T-helper 2 cell (primary cell): Measurements from ENCODE around the gene CD79B.
"Not testable (repeated sequence)": the region's sequence is repeated elsewhere in the genome, so short reads cannot be mapped to it uniquely, and the experiment has no call there.

Experiments
- DNase-seq, 5 experiments: peaks; one replicate each; pipeline versions ENCODE4 v3.0.0 to v3.0.0-alpha.2; 2012 to 2022

Gene CD79B

DNA sequence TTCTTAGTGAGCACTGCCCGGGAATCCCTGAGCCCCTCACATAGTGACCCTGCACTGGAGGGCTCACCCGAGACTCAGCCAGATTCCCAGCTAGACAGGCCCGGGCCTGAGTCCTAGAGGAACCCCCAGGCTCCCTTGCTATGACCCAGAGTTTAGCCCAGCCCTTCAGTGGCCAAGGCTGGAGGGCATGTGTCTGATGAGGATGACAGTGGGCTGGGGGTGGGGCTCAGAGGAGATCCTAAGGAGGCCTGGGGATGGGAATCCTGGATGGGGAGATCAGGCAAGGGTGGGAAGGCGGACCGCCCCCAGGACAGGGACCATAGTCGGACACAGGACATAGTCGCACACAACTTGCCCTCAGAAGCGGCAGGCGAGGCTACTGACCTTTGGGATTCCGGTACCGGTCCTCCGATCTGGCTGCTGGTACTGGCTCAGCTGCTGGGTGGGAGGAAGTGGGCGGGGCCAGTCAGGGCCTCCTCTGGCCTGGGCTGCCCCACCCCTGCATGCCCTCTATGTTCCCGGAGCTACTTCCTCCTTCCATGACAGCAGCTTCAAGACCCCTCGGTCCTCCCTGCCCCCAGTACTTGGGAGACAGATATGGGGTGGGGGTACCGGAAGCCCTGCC is 1.1 kb downstream of the CD79B start:
- DNase-seq = peak; percentile 25 to 76 (median 45)

DNA sequence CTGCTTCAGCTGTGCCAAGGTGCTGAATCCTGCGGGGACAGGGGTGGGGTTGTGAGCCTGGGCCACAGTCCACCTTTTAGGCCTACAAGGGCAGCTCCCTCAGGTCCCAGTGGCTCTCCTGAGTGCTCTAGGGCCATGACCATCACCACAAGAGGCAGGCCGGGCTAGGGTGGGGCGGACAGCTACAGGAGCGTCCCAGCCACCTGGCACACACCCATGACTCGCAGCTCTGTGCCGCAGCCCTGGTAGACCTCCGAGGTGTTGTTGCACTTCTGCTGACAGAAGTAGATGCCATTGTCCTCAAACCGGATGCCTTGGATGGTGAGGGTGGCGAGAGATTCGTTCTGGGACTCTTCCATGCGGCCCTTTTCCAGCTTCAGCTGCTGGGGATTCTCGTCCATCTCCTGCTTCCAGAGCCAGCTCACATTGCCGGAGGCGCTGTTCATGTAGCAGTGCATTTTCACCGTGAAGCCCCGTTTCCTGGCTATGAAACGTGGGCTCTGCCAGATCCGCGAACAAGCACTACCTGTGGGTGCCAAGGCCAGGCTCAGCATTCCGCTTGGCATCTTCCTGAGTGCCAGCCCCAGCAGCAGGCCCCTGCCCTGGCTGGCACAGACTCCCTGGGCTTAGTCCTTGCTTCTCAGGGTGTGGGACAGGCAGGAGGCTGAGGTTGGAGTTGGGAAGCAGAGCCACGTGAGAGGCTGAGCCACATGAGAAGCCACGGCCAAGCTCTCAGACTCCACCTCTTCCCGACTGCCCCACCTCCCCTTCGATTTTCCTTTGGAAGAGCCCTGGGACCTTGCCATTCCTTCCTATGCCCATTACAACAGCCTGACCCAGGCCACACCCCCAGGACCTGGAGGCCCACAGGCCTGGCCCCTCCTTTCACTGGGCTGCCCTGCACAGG is 2.0 kb downstream of the CD79B start:
- DNase-seq = no peak

DNA sequence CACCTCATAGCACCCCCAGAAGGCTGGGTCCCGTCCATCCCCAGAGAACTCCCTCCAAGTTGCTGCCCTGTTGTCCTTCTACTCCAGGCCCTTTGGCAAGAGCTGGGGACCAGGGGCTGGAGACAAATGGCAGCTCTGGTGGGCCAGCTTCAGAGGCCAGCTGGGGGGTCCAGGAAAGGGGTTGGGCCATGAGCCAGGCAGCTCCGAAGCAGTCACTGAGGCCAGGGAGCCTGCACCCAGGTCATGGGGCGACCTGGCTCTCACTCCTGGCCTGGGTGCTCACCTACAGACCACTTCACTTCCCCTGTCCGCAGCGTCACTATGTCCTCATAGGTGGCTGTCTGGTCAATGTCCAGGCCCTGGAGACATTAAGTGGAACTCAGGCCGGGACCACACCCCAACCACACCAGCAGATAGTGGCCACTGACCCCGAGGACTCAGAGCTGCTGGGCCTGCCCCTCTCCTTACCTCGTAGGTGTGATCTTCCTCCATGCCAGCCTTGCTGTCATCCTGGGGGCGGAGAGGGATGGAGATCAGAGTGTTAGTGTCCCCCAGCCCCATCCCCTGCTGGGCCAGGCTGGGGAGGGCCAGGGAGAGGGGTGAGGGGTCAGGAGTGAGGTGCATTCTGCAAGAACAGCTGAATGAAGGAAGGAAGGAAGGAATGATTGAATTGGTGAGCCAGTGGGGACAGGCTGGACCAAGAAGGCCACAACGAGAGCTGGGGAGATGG is 3.0 kb downstream of the CD79B start:
- DNase-seq = no peak

DNA sequence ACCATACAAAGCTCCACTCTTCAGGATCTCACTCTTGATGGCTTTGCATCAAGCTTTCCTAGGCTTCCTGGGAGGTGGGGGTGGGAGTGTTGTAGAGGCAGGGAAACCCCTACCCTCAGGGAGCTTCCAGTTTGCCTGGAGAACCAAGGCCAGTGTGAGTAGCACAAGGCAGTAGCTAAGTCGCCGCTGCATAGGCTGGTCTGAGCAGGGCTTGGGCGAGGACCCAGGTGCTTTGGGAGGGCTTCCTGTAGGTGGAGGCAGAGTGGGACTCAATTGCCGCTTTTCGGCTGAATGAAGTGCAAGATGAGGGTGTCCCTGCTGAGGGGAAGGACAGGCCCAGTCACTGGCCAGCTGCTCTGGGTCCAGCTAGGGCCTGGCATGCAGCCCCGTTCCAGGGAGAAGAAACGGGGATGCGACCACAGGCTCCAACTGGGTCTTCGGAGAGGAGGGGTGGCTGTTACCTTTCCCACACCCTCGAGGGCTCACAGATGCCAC is 3.9 kb downstream of the CD79B start:
- no peak for DNase-seq

DNA sequence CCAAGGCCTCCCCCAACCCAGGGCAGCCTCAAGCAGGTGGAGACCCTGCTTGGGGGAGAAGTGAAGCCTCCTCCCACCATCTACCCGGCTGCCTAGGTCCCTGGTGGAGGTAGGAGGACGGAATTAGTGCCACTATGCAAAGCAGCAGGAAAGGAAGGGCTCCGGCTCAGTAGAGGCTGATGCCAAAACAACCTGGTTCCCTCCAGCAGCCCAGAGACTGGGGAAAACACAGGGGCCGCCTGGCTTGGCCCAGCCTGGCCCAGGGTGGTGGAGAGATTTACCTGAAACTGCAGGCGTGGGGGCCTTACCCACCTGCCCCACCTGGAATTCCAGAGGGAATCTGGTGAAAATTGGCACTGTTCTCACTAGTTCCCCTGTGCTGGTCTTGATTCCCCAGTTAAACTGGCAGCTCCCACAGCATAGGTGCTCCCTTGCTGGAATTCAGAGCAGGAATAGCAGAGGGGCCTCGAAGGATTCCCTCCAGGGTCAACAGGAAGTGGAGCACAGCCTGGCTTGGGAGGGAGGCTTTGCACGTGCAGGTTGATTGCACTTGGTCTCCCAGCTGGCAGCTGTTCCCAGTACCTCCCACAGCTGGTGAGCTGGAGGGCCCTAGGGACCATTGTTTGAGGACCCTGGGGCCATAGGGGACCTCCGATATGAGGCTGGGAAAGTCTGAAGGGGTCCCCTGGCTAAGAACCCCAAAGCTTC is 4.5 kb downstream of the CD79B start:
- no peak for DNase-seq

DNA sequence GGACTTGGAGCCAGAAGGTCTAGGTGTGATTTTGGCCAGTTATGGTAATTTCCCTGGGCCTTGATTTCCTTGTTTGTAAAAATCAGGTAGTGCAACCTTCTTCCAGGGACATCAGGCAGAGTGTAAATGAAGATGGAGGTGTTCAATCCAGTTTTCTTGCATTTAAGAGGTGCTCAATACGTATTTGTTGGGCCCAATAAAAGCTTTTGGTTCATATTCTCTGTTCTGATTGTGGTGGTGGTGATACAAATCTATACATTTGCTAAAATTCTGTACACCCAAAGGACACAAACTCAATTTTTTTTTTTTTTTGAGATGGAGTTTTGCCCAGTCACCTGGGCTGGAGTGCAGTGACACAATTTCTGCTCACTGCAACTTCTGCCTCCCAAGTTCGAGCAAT is 6.0 kb downstream of the CD79B start:
- DNase-seq = no peak

DNA sequence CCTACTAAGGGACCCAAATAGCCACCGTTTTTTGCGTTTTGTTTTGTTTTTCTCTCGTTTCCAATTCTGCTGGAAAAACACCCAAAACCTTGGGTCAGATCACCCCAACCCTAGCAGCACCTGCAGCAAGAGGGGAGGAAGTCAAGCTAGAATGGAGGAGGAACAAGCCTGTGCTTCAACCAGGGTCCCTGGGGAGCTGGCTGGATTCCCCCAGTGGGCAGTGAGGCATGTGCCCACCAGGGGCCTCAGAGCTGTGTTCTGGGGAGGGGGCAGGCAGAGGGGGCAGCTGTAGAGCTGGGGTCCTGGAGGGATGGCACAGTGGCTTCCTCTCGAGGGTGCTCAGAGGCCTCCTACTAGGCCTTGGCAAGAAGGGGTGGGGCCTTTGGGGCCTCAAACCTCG is 6.5 kb downstream of the CD79B start:
- DNase-seq = no peak

DNA sequence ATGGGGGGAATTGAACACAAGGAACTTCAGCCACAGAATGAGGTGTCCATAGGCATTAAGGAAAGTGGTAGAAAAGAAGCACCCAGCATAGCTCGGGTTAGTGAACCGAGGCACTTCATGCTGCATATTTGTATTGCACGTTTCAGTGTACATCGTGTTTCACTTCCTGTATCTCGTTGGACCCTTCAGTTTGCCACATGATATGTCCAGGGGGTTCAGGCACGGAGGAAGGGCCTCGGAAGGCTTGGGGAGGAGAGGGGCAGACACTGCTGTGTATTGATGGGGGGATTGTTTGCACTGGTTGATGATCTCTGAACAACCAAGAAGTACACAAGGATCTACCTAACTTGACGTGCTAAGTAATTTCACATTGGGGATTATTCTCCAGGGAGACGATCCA is 9.7 kb downstream of the CD79B start:
- not testable (repeated sequence) for DNase-seq

DNA sequence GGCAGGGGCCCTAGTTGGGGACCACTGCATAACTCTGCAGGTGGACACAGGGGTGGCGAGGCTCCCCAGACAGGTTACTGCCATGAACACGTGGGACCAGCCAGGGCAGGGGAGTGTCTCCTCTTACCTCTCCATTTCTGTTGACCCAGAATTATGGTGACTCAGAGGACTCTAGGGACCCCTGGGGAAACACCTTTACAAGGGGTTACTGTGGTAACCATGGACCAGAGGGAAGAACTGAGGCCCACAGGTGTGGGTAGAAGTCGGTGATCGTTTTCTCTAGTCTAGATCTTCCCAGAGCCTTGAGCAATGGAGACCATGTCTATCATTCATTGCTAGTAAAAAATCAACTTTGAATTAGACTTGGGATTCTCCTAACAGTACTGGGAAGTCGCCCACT is 11.4 kb downstream of the CD79B start:
- DNase-seq = not testable (repeated sequence)

DNA sequence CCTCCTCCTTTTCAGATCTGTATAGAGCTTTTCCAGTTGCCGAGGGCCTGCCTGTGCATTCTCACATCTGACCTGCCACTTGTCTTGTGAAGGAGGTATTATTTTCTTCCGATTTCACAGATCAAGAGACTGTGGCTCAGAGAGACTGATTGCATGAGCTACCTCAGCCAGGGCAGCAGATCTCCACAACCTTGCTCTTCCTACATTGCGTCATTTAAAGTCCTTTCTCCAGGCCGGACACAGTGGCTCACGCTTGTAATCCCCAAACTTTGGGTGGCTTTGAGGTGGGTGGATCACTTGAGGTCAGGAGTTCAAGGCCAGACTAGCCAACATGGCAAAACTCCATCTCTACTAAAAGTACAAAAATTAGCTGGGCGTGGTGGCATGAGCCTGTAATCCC is 12.1 kb downstream of the CD79B start:
- not testable (repeated sequence) for DNase-seq

DNA sequence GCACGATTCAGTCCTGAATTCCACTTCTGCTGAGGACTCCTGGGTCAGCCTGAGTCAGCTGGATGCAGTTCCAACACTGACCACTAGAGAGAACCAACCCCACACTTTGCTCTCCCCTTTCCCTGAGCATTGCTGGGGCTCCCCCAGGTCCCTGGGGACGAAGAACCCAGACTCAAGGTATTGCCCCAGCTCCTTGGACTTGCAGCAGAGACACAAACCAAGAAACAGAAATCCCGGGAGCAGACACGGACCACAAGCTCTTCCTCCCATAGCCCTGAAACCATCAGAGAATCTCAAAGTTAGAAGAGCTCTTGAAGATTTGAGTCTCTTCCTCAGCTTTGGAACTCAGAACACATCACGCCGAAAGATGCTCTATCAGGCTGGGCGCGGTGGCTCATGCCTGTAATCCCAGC is 12.8 kb downstream of the CD79B start:
- peak in 4 of 5 experiments; percentile 51 to 75 (median 60) for DNase-seq

DNA sequence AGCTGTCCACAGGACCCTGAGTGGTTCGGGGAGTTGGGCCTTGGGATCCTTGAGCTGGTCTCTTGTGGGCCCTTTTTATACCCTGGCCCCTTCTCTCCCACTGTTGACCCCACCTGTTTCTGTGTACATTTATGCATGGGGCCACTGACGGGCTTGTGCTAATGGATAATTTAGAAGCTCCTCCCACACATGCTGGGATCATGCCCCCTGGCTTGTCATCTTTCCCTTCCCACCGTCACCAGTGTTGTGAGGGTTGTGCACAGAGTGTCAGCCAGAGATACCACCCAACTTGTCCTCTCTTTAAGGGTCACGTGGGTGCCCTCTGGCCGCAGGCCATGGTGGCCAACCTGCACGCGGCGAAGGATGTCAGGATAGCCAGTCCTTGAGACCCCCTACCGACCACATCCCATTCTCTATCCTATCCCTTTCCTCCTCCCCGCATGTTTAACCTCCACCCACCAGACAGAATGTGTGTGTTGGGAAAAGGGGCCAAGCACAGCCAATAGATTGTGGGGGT is 13.3 kb downstream of the CD79B start, which contains the start of gene GH1:
TSS of gene GH1 (minus strand) at position 51 of the 517 bp plus-strand sequence. CDS start 63 bp downstream, outside the sequence.
- DNase-seq = not testable (repeated sequence)

DNA sequence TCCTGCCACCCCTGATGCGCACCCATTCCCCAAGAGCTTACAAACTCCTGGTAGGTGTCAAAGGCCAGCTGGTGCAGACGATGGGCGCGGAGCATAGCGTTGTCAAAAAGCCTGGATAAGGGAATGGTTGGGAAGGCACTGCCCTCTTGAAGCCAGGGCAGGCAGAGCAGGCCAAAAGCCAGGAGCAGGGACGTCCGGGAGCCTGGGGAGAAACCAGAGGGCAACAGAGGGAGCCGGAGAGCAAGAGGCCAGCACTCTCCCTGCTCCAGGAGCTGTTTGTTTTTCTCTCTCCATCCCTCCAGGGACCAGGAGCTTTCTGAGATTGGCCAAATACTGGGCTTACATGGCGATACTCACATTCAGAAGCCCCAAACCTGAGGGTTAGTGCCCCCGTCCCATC is 13.8 kb downstream of the CD79B start:
- no peak for DNase-seq

DNA sequence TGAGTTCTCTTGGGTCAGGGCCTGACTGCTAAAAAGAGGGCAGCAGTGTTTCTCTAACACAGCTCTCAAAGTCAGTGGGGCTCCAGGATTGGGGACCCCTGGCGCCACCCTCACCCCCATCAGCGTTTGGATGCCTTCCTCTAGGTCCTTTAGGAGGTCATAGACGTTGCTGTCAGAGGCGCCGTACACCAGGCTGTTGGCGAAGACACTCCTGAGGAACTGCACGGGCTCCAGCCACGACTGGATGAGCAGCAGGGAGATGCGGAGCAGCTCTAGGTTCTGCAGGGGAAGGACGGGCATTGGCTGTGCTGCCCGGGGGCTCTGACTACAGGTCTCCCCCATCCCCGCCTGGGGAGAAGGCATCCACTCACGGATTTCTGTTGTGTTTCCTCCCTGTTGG is 14.5 kb downstream of the CD79B start:
- no peak for DNase-seq

DNA sequence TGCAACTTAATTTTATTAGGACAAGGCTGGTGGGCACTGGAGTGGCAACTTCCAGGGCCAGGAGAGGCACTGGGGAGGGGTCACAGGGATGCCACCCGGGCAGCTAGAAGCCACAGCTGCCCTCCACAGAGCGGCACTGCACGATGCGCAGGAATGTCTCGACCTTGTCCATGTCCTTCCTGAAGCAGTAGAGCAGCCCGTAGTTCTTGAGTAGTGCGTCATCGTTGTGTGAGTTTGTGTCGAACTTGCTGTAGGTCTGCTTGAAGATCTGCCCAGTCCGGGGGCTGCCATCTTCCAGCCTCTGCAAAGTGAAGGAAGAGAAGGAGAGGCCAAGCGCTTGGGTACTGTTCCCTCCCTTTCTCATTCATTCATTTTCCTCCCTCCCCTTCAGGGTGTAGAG is 14.9 kb downstream of the CD79B start:
- DNase-seq = not testable (repeated sequence)

DNA sequence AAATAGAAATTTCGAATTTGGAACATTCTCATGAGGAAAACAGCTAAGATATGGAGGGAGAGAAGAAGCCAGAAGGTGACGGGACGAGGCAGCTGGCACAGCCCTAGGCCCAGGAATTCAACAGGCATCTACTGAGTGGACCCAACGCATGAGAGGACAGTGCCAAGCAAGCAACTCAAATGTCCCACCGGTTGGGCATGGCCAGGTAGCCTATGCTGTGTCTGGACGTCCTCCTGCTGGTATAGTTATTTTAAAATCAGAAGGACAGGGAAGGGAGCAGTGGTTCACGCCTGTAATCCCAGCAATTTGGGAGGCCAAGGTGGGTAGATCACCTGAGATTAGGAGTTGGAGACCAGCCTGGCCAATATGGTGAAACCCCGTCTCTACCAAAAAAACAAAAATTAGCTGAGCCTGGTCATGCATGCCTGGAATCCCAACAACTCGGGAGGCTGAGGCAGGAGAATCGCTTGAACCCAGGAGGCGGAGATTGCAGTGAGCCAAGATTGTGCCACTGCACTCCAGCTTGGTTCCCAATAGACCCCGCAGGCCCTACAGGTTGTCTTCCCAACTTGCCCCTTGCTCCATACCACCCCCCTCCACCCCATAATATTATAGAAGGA is 15.5 kb downstream of the CD79B start:
- no peak for DNase-seq

DNA sequence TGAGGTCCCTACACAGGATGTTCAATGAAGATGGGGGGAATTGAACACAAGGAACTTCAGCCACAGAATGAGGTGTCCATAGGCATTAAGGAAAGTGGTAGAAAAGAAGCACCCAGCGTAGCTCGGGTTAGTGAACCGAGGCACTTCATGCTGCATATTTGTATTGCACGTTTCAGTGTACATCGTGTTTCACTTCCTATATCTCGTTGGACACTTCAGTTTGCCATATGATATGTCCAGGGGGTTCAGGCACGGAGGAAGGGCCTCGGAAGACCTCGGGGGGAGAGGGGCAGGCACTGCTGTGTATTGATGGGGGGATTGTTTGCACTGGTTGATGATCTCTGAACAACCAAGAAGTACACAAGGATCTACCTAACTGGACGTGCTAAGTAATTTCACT is 16.4 kb downstream of the CD79B start:
- DNase-seq = not testable (repeated sequence)

DNA sequence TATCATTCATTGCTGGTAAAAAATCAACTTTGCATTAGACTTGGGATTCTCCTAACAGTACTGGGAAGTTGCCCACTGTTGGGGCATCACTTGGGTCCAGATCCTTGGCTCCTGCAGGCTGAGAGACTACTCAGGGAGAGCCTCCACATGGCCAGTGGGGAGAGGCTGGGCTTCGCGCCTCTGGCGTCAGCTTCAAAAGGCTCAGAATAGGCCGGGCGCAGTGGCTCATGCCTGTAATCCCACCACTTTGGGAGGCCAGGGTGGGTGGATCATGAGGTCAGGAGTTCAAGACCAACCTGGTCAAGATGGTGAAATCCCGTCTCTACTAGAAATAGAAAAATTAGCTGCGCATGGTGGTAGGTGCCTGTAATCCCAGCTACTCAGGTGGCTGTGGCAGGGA is 17.7 kb downstream of the CD79B start:
- DNase-seq = no peak

DNA sequence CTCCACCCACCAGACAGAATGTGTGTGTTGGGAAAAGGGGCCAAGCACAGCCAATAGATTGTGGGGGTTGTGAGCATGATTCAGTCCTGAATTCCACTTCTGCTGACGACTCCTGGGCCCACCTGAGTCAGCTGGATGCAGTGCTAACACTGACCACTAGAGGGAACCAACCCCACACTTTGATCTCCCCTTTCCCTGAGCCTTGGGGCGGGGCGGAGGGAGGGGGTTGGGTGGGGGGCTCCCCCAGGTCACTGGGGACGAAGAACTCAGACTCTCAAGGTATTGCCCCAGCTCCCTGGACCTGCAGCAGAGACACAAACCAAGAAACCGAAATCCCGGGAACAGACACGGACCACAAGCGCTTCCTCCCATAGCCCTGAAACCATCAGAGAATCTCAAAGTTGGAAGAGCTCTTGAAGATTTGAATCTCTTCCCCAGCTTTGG is 20.5 kb downstream of the CD79B start:
- DNase-seq = peak in 4 of 5 experiments; percentile 34 to 46 (median 44)

DNA sequence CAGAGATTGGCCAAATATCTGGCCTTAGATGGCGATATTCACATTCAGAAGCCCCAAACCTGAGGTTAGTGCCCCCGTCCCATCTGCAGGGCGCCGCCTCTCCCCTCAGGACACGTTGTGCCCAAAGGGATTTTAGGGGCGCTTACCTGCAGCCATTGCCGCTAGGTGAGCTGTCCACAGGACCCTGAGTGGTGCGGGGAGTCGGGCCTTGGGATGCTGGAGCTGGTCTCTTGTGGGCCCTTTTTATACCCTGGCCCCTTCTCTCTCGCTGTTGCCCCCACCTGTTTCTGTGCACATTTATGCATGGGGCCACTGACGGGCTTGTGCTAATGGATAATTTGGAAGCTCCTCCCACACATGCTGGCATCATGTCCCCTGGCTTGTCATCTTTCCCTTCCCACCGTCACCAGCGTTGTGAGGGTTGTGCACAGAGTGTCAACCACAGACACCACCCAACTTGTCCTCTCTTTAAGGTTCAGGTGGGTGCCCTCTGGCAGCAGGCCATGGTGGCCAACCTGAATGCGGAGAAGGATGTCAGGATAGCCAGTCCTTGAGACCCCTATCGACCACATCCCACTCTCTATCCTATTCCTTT is 21.0 kb downstream of the CD79B start, which contains the start of gene CSHL1:
TSS of gene CSHL1 (minus strand) at position 218 of the 595 bp plus-strand sequence. CDS start at position 156, 62 bp downstream.
- DNase-seq = no peak

DNA sequence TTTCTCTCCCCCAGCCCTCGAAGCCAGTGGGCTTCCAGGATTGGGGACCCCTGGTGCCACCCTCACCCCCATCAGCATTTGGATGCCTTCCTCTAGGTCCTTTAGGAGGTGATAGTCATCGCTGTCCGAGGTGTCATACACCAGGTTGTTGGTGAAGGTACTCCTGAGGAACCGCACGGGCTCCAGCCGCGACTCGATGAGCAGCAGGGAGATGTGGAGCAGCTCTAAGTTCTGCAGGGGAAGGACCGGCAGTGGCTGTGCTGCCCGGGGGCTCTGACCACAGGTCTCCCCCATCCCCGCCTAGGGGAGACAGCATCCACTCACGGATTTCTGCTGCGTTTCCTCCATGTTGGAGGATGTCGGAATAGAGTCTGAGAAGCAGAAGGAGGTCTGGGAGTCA is 22.0 kb downstream of the CD79B start:
- no peak for DNase-seq
